ENCODE results near the gene LRMDA. TPM values are rescaled to one million over a fixed set of nuclear protein-coding genes. Genes with fewer than 3 reads are reported as not detected.

The LRMDA gene
- total and polyA plus RNA-seq, 2 donors from 2014 or later: 23.2 to 48.6 TPM

DNA sequence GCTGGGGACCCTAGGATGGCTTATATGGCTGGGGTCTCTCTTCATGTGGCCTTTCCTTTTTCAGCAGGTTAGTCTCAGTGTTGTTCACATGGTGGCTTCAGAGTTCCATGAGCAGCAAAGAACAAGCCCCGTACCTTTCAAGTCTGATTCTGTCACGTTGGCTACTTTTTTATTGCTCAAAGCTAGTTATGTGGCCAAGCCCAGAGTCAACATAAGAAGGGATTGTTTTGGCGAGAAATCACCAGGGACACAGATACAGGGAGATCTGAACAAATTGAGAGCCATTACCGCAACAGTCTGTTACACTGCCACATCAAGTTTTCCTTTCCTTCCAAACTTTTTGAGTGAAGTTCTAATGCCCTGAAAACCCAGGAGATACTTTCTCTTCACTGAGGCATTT is 770.5 kb downstream of the LRMDA start:
- H3K4me3 ChIP-seq (ENCODE audit: low read length in 3 of 3): no peak overlapping the region
- no peaks in the 10 kb centered on the region for H3K36me3 ChIP-seq (ENCODE audit: control insufficient read depth in 2 of 3, insufficient read depth in 3 of 3, low read length in 3 of 3)
- TF ChIP-seq, protein P1, sequence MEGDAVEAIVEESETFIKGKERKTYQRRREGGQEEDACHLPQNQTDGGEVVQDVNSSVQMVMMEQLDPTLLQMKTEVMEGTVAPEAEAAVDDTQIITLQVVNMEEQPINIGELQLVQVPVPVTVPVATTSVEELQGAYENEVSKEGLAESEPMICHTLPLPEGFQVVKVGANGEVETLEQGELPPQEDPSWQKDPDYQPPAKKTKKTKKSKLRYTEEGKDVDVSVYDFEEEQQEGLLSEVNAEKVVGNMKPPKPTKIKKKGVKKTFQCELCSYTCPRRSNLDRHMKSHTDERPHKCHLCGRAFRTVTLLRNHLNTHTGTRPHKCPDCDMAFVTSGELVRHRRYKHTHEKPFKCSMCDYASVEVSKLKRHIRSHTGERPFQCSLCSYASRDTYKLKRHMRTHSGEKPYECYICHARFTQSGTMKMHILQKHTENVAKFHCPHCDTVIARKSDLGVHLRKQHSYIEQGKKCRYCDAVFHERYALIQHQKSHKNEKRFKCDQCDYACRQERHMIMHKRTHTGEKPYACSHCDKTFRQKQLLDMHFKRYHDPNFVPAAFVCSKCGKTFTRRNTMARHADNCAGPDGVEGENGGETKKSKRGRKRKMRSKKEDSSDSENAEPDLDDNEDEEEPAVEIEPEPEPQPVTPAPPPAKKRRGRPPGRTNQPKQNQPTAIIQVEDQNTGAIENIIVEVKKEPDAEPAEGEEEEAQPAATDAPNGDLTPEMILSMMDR (IDR thresholded peaks at IDR 0.05; ENCODE audit: borderline replicate concordance, extremely low read depth, insufficient read depth): no peak
- no peaks in the 10 kb centered on the region for H3K27me3 ChIP-seq (ENCODE audit: control insufficient read depth, insufficient read depth, low read length)
- DNase-seq: no peak
- H3K9ac ChIP-seq (ENCODE audit: low read length in 3 of 3): no peak overlapping the region
- H3K27ac ChIP-seq (ENCODE audit: low read depth in 2 of 2, low read length in 2 of 2): no peak overlapping the region
- intact Hi-C loops (cut with DNase I): no loop called here
- FAIRE-seq: no peak
- no peaks in the 10 kb centered on the region for H3K9me3 ChIP-seq (ENCODE audit: control insufficient read depth in 2 of 3, insufficient read depth in 1 of 3, low read length in 3 of 3)
- H3K4me1 ChIP-seq (ENCODE audit: control insufficient read depth in 2 of 3, insufficient read depth in 2 of 3, low read depth in 1 of 3, low read length in 3 of 3): peaks cover 0 to 3% (median 0%) of the 10 kb centered on the region in 3 donors

DNA sequence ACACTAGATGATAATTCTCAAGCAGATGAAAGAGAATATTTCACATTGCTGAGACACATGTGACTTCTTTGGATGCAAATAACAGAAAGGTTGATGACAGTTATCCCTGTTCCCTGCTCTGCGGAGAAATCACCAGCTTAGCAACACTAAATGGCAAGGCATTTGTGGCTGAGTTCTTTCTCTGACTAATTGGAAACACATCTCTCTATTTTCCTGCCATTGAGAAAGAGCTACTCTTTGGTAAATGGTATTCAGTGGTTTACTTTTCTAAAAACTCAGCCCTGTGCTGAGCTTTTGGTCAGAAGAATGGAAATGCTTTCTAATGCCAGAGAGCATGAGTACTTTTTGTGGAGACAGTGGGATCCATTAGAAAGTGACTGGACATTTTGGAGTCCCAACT is 771.4 kb downstream of the LRMDA start:
- H3K4me3 ChIP-seq (ENCODE audit: low read length in 3 of 3): no peak overlapping the region
- H3K27me3 ChIP-seq (ENCODE audit: control insufficient read depth, insufficient read depth, low read length): no peaks in the 10 kb centered on the region
- H3K9ac ChIP-seq (ENCODE audit: low read length in 3 of 3): no peak overlapping the region
- peaks cover 0 to 3% (median 0%) of the 10 kb centered on the region in 3 donors for H3K4me1 ChIP-seq (ENCODE audit: control insufficient read depth in 2 of 3, insufficient read depth in 2 of 3, low read depth in 1 of 3, low read length in 3 of 3)
- FAIRE-seq (no peak), DNase-seq (no peak)
- TF ChIP-seq, protein P1 (IDR thresholded peaks at IDR 0.05; ENCODE audit: borderline replicate concordance, extremely low read depth, insufficient read depth): no peak
- H3K27ac ChIP-seq (ENCODE audit: low read depth in 2 of 2, low read length in 2 of 2): no peak overlapping the region
- H3K36me3 ChIP-seq (ENCODE audit: control insufficient read depth in 2 of 3, insufficient read depth in 3 of 3, low read length in 3 of 3): no peaks in the 10 kb centered on the region
- H3K9me3 ChIP-seq (ENCODE audit: control insufficient read depth in 2 of 3, insufficient read depth in 1 of 3, low read length in 3 of 3): no peaks in the 10 kb centered on the region
- intact Hi-C loops (cut with DNase I): no loop called here

DNA sequence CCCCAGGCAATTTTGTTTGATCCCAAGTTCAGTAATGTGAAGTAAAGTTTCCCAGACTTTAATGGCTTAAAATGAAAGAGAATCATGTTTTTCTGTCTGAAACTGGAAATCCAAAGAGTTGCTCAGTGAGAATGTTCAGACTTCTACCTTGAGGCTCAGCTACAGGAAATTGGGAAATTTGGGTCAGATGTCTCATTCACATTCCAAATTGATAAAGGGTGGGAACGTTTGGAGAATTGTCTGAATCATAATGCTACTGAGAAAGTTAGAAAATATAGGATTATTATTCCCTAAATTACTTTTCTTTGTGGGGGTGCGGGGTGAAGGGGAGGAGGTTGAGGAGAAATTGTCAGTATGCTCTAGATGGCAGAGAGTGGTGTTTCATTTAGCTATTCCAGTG is 773.9 kb downstream of the LRMDA start:
- TF ChIP-seq, protein P1 (IDR thresholded peaks at IDR 0.05; ENCODE audit: borderline replicate concordance, extremely low read depth, insufficient read depth): no peak

DNA sequence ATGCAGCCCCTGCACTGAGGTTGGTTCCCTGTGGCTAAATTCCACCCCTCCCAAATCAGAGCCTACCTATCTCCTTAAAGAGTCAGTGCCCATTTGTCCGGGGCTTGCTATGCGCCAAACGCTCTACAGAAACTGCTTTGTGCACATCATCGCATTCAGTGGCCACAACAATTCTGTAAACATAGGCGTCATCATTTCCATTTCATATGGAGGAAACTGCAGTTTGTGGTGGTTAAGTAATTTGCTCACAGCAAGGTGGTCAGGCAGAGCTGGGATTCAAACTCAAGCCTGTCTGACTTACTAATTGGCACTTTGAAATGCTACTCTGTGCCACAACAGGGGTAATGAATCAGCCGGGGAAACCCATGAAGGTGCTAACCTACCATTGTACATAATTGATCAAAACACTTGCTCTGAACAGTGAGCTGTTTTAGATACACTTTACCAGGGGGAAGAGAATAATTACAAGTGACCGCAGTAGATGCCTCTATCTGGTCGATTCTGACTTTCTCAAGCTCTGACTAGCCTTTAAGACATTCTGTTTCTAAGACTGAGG is 775.5 kb downstream of the LRMDA start:
- no peak for FAIRE-seq
- Histone ChIP-seq H3K4me3 (ENCODE audit: low read length in 3 of 3) (no peak overlapping the region), H3K27me3 (ENCODE audit: control insufficient read depth, insufficient read depth, low read length) (no peaks in the 10 kb centered on the region), H3K36me3 (ENCODE audit: control insufficient read depth in 2 of 3, insufficient read depth in 3 of 3, low read length in 3 of 3) (no peaks in the 10 kb centered on the region), H3K9ac (ENCODE audit: low read length in 3 of 3) (no peak overlapping the region), H3K9me3 (ENCODE audit: control insufficient read depth in 2 of 3, insufficient read depth in 1 of 3, low read length in 3 of 3) (no peaks in the 10 kb centered on the region), H3K27ac (ENCODE audit: low read depth in 2 of 2, low read length in 2 of 2) (no peak overlapping the region), H3K4me1 (ENCODE audit: control insufficient read depth in 2 of 3, insufficient read depth in 2 of 3, low read depth in 1 of 3, low read length in 3 of 3) (peaks cover 0 to 3% (median 0%) of the 10 kb centered on the region in 3 donors)
- intact Hi-C loops (cut with DNase I): no loop called here
- TF ChIP-seq, protein P1 (IDR thresholded peaks at IDR 0.05; ENCODE audit: borderline replicate concordance, extremely low read depth, insufficient read depth): no peak
- DNase-seq: no peak

More for the DNA sequence above, 773.9 kb downstream of the LRMDA start:
- DNase-seq (no peak), FAIRE-seq (no peak)
- no peak overlapping the region for H3K27ac ChIP-seq (ENCODE audit: low read depth in 2 of 2, low read length in 2 of 2)
- no peak overlapping the region for H3K4me3 ChIP-seq (ENCODE audit: low read length in 3 of 3)
- no peaks in the 10 kb centered on the region for H3K36me3 ChIP-seq (ENCODE audit: control insufficient read depth in 2 of 3, insufficient read depth in 3 of 3, low read length in 3 of 3)
- H3K9me3 ChIP-seq (ENCODE audit: control insufficient read depth in 2 of 3, insufficient read depth in 1 of 3, low read length in 3 of 3): no peaks in the 10 kb centered on the region
- no peak overlapping the region for H3K9ac ChIP-seq (ENCODE audit: low read length in 3 of 3)
- intact Hi-C loops (cut with DNase I): no loop called here
- no peaks in the 10 kb centered on the region for H3K27me3 ChIP-seq (ENCODE audit: control insufficient read depth, insufficient read depth, low read length)
- H3K4me1 ChIP-seq (ENCODE audit: control insufficient read depth in 2 of 3, insufficient read depth in 2 of 3, low read depth in 1 of 3, low read length in 3 of 3): peaks cover 0 to 3% (median 0%) of the 10 kb centered on the region in 3 donors
